Measurements from ENCODE around the gene MAP3K10.

Gene MAP3K10

DNA sequence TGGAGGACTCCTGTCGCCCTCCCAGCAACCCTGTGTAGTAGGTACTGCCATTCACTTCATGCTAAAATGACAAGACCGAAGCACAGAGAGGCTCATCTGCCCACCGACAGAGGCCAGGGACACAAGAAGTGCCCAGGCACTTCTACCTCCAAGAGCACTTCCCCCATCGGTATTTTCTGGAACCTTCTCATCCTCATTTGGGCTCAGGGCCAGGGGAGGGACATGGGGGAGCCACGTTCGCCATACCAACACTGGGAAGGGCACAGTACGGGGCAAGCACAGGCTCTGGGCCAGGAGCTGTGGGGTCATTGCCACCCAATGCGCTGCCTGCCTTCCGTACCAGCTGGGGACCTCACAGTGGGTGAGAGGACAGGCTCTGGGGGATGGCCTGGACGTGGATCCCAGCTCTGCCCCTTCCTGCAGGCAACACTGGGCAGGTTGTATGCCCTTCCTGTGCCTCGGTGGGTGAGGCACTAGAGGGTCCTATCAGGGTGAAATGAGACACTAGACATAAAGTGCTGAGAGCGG lies 56.6 kb downstream of the MAP3K10 start:
- peaks cover 60 to 94% (median 88%) of the 10 kb centered on the region in 11 experiments for H3K36me3 ChIP-seq
- H3K27ac ChIP-seq: no peak overlapping the region
- TF ChIP-seq Cebpa-rat (IDR thresholded peaks at IDR 0.05): no peak
- no peak overlapping the region for H3K4me3 ChIP-seq
- H3K9me3 ChIP-seq (replicated peaks in 1 of 11): no peaks in the 10 kb centered on the region
- H3K9ac ChIP-seq: no peak overlapping the region
- H4K20me1 ChIP-seq: peaks cover 80 to 98% (median 97%) of the 10 kb centered on the region in 11 experiments
- no peak overlapping the region for H3K4me2 ChIP-seq
- no peaks in the 10 kb centered on the region for H3K27me3 ChIP-seq
- H3K4me1 ChIP-seq: peaks cover 0 to 10% (median 0%) of the 10 kb centered on the region in 10 experiments; a peak in 2 of 20 replicates

GRCh38 chr19:40249201-40249600 lies 58.0 kb downstream of the MAP3K10 start:
- no peak overlapping the region for H3K27ac ChIP-seq
- peaks cover 91 to 98% (median 95%) of the 10 kb centered on the region in 11 experiments for H4K20me1 ChIP-seq
- H3K4me2 ChIP-seq: no peak overlapping the region
- TF ChIP-seq Cebpa-rat (IDR thresholded peaks at IDR 0.05): no peak
- H3K9ac ChIP-seq: 0 out of 22 replicates have a peak overlapping the region, but pooled peaks of 1 of the 11 experiments have one; percentile 3
- H3K9me3 ChIP-seq (replicated peaks in 1 of 11): no peaks in the 10 kb centered on the region
- H3K27me3 ChIP-seq: no peaks in the 10 kb centered on the region
- peaks cover 0 to 10% (median 0%) of the 10 kb centered on the region in 10 experiments; a peak in 2 of 20 replicates for H3K4me1 ChIP-seq
- H3K4me3 ChIP-seq: no peak overlapping the region
- peaks cover 67 to 96% (median 90%) of the 10 kb centered on the region in 11 experiments for H3K36me3 ChIP-seq

GRCh38 chr19:40249781-40250180 lies 58.6 kb downstream of the MAP3K10 start:
- no peak for TF ChIP-seq Cebpa-rat (IDR thresholded peaks at IDR 0.05)
- Histone ChIP-seq H4K20me1 (peaks cover 86 to 98% (median 92%) of the 10 kb centered on the region in 11 experiments), H3K4me3 (no peak overlapping the region), H3K9ac (0 out of 22 replicates have a peak overlapping the region, but pooled peaks of 1 of the 11 experiments have one; percentile 13), H3K27ac (no peak overlapping the region), H3K4me1 (peaks cover 0 to 10% (median 0%) of the 10 kb centered on the region in 10 experiments; a peak in 2 of 20 replicates), H3K36me3 (peaks cover 67 to 96% (median 90%) of the 10 kb centered on the region in 11 experiments), H3K27me3 (no peaks in the 10 kb centered on the region), H3K9me3 (replicated peaks in 1 of 11) (no peaks in the 10 kb centered on the region), H3K4me2 (no peak overlapping the region)

GRCh38 chr19:40251244-40251643 lies 60.0 kb downstream of the MAP3K10 start:
- Histone ChIP-seq H3K27me3 (no peaks in the 10 kb centered on the region), H3K36me3 (peaks cover 78 to 97% (median 92%) of the 10 kb centered on the region in 11 experiments), H3K4me1 (peaks cover 0 to 10% (median 0%) of the 10 kb centered on the region in 10 experiments; a peak in 1 of 20 replicates), H4K20me1 (peaks cover 77 to 98% (median 92%) of the 10 kb centered on the region in 11 experiments), H3K4me2 (no peak overlapping the region), H3K27ac (no peak overlapping the region), H3K9me3 (replicated peaks in 1 of 11) (no peaks in the 10 kb centered on the region), H3K9ac (no peak overlapping the region), H3K4me3 (no peak overlapping the region)
- TF ChIP-seq Cebpa-rat (IDR thresholded peaks at IDR 0.05): no peak

GRCh38 chr19:40251991-40252390 lies 60.8 kb downstream of the MAP3K10 start:
- H4K20me1 ChIP-seq: peaks cover 77 to 98% (median 92%) of the 10 kb centered on the region in 11 experiments; a peak in 21 of 22 replicates
- H3K9me3 ChIP-seq (replicated peaks in 1 of 11): no peaks in the 10 kb centered on the region
- no peak overlapping the region for H3K27ac ChIP-seq
- H3K36me3 ChIP-seq: peaks cover 79 to 98% (median 94%) of the 10 kb centered on the region in 11 experiments
- no peak for TF ChIP-seq Cebpa-rat (IDR thresholded peaks at IDR 0.05)
- H3K27me3 ChIP-seq: no peaks in the 10 kb centered on the region
- H3K9ac ChIP-seq: no peak overlapping the region
- H3K4me2 ChIP-seq: no peak overlapping the region
- peaks cover 0 to 10% (median 0%) of the 10 kb centered on the region in 10 experiments; a peak in 2 of 20 replicates for H3K4me1 ChIP-seq
- no peak overlapping the region for H3K4me3 ChIP-seq

GRCh38 chr19:40252395-40252794 lies 61.2 kb downstream of the MAP3K10 start:
- no peaks in the 10 kb centered on the region for H3K27me3 ChIP-seq
- H3K9ac ChIP-seq: no peak overlapping the region
- no peak overlapping the region for H3K27ac ChIP-seq
- H3K4me2 ChIP-seq: no peak overlapping the region
- TF ChIP-seq Cebpa-rat (IDR thresholded peaks at IDR 0.05): no peak
- H3K4me3 ChIP-seq: no peak overlapping the region
- no peaks in the 10 kb centered on the region for H3K9me3 ChIP-seq (replicated peaks in 1 of 11)
- H4K20me1 ChIP-seq: peaks cover 77 to 98% (median 92%) of the 10 kb centered on the region in 11 experiments
- peaks cover 82 to 98% (median 94%) of the 10 kb centered on the region in 11 experiments for H3K36me3 ChIP-seq
- H3K4me1 ChIP-seq: peaks cover 0 to 10% (median 0%) of the 10 kb centered on the region in 10 experiments; a peak in 2 of 20 replicates

DNA sequence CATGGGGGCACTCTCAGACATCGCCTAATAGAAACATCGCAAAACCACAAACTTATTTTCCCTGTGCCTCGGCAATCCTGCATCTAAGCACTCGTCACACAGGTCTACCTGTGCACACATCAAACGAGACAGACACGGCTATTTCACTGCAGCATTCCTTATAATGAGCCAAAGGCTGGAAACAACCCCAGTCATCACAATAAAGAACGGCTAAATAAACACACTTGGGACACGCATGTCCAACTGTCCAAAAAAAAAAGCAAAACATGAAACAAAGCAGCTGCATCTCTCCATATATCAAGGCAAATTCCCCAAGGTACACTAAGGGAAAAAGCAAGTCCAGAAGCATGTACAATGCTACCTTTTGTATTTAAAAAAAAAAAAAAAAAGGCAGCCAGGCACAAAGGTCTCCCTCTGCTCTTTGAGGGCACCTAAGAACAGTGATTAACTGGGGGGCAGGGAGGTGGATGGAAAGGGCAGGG lies 62.4 kb downstream of the MAP3K10 start:
- no peak overlapping the region for H3K9ac ChIP-seq
- no peak overlapping the region for H3K4me2 ChIP-seq
- peaks cover 78 to 98% (median 93%) of the 10 kb centered on the region in 11 experiments for H4K20me1 ChIP-seq
- H3K27me3 ChIP-seq: no peaks in the 10 kb centered on the region
- H3K27ac ChIP-seq: no peak overlapping the region
- no peaks in the 10 kb centered on the region for H3K9me3 ChIP-seq (replicated peaks in 1 of 11)
- peaks cover 82 to 98% (median 92%) of the 10 kb centered on the region in 11 experiments for H3K36me3 ChIP-seq
- no peak for TF ChIP-seq Cebpa-rat (IDR thresholded peaks at IDR 0.05)
- no peak overlapping the region for H3K4me3 ChIP-seq
- H3K4me1 ChIP-seq: peaks cover 0 to 7% (median 0%) of the 10 kb centered on the region in 10 experiments; a peak in 2 of 20 replicates

- Histone ChIP-seq H3K4me1 (peaks cover 0 to 8% (median 0%) of the 10 kb centered on the region in 10 experiments; a peak in 4 of 20 replicates), H3K36me3 (peaks cover 75 to 92% (median 83%) of the 10 kb centered on the region in 11 experiments), H3K4me2 (no peak overlapping the region), H3K27ac (no peak overlapping the region), H3K9me3 (replicated peaks in 1 of 11) (no peaks in the 10 kb centered on the region), H3K9ac (no peak overlapping the region), H4K20me1 (peaks cover 80 to 98% (median 94%) of the 10 kb centered on the region in 11 experiments), H3K27me3 (no peaks in the 10 kb centered on the region), H3K4me3 (no peak overlapping the region)
- no peak for TF ChIP-seq Cebpa-rat (IDR thresholded peaks at IDR 0.05)
Observed at GRCh38 chr19:40254714-40255418, 63.6 kb downstream of the MAP3K10 start.

DNA sequence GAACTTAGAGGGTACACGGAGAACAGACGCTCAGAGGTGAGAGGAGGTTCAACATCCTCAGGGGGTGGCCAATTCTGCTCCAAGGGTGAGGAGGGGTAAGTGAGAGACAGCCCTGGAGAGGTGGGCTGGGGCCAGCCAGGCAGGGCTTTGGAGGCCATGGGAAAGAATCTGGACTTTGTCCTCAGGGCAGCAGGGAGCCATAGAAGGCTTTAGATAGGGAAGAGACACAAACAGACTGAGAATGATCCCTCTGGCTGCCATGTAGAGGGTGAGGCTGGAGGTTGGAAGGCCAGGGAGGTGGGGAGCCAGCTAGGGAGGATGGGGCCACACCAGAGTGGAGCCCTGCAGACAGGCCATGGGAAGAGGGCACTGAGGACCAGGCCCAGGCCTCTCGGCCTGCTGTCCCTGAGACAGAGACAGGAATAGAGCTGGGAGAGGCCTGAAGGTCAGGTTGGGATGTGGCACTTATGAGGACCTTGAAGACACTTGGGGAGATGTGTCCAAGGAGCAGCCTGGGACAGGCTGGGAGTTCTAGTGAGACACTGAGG lies 64.5 kb downstream of the MAP3K10 start:
- no peak overlapping the region for H3K9ac ChIP-seq
- no peaks in the 10 kb centered on the region for H3K9me3 ChIP-seq (replicated peaks in 1 of 11)
- TF ChIP-seq Cebpa-rat (IDR thresholded peaks at IDR 0.05): no peak
- no peaks in the 10 kb centered on the region for H3K27me3 ChIP-seq
- peaks cover 0 to 12% (median 0%) of the 10 kb centered on the region in 10 experiments; a peak in 4 of 20 replicates for H3K4me1 ChIP-seq
- no peak overlapping the region for H3K4me3 ChIP-seq
- peaks cover 66 to 86% (median 75%) of the 10 kb centered on the region in 11 experiments for H3K36me3 ChIP-seq
- H4K20me1 ChIP-seq: peaks cover 82 to 98% (median 94%) of the 10 kb centered on the region in 11 experiments
- no peak overlapping the region for H3K27ac ChIP-seq
- no peak overlapping the region for H3K4me2 ChIP-seq

Measured in BLaER1 treated with 17β-estradiol and CSF1 and Interleukin-3, amounts not matched to agents 10 nM and 100 nM (cell line).